Pancreas (tissue), 10 donors: Measurements from ENCODE around the gene CD24. TPM values are rescaled to one million over a fixed set of nuclear protein-coding genes. Genes with fewer than 3 reads are reported as not detected.
A peak's percentile ranks its signal among the peaks of the same experiment; 100 is the strongest.
"Not testable (repeated sequence)": the region's sequence is repeated elsewhere in the genome, so short reads cannot be mapped to it uniquely, and the experiment has no call there.

ENCODE experiments used
- ATAC-seq, 4 donors: fragments of 200-7000 bp; cut with Tn5 transposase; one replicate each; pipeline versions ENCODE4 v1.8.0 to v1.9.1; 2020; ENCODE audit warnings: mild to moderate bottlenecking in 4 of 4, moderate library complexity in 4 of 4
- DNase-seq, 6 donors: peaks; one replicate each; pipeline ENCODE4 v3.0.0-alpha.2; 2020
- FAIRE-seq: peaks from 2 replicates; lab custom pipeline; 2012; peaks lifted over from hg19 to GRCh38; lab: Jason Lieb, UNC
- H3K27ac ChIP-seq, 4 donors: fragments of 200-600 bp; sonication (generic); 1 replicate in 3 of 4; 2 replicates in 1 of 4; pipeline versions ENCODE4 v1.5.0 to v1.8.0; 2020
- H3K27me3 ChIP-seq, 4 donors: fragments of 200-600 bp; one replicate each; pipeline ENCODE4 v1.8.0; 2021
- H3K36me3 ChIP-seq, 3 donors: fragments of 200-600 bp; sonication (generic) in 1 of 3; one replicate each; pipeline versions ENCODE4 v1.5.0 to v1.8.0; 2020 to 2021
- H3K4me1 ChIP-seq, 3 donors: fragments of 200-600 bp; one replicate each; pipeline ENCODE4 v1.8.0; 2021
- H3K4me3 ChIP-seq, 4 donors: fragments of 200-600 bp; sonication (generic) in 2 of 4; one replicate each; pipeline versions ENCODE4 v1.5.0 to v1.8.0; 2020 to 2021
- H3K9me3 ChIP-seq, 4 donors: fragments of 200-600 bp; one replicate each; pipeline ENCODE4 v1.8.0; 2021
- WGBS, 2 donors: extraction: QIAGEN DNeasy Blood & Tissue Kit; methylation state at CpG; one replicate each; pipeline ENCODE4 v1.1.7; 2013; 5-methylcytosine and 5-hydroxymethylcytosine counted together
- intact Hi-C, 3 donors: fragments of 100-400 bp; cut with DNase I; formaldehyde crosslinking; loops; one replicate each; pipeline versions ENCODE4 v1.11.1 to v1.14.2; 2022
- polyA plus RNA-seq, 2 donors: library from polyadenylated mRNA; stranded (reverse); fragments of 200-250 nt; gene quantifications; one replicate each; pipeline ENCODE4 v1.2.3, GENCODE V29; 2013
- total RNA-seq, 6 donors: library from RNA; stranded (reverse); fragmentation: NEBNext Ultra II Directional in 4 of 6; extraction: Animal tissue kit (Norgen Biotek cat#: 25700) in 4 of 6; gene quantifications; one replicate each; pipeline versions ENCODE4 v1.2.1 to v1.2.4, GENCODE V29; 2021 to 2023
- TF ChIP-seq, protein P1 (sequence below), 4 donors: fragments of 200-600 bp; sonication (generic) in 3 of 4; IDR thresholded peaks; one replicate each; pipeline versions ENCODE4 v1.5.0 to v1.8.0; 2021; ENCODE audit warnings: antibody characterized with exemption in 4 of 4
- donor health status: healthy with polysubstance abuse.
- donor health status: DM: no; HTN: no; CAD: no; lungs with moderate emphysema.
- donor health status: DM: no; HTN: no; CAD: no.
- donor health status: control.
- donor health status: control.
- donor health status: Bipolar disorder and iron deficiency.
- donor health status: DM: yes; HTN: yes; CAD: no.
- donor health status: DM: no; HTN: no; CAD: no.
- donor health status: DM: no; HTN: no; CAD: no.
- donor health status: DM: yes; HTN: yes; CAD: no.

CD24 gene, protein sequence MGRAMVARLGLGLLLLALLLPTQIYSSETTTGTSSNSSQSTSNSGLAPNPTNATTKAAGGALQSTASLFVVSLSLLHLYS
- total RNA-seq (100 to 1,000 TPM; 453 to 874 (median 687) TPM), polyA plus RNA-seq (100 to 1,000 TPM; 333 to 417 TPM)

DNA sequence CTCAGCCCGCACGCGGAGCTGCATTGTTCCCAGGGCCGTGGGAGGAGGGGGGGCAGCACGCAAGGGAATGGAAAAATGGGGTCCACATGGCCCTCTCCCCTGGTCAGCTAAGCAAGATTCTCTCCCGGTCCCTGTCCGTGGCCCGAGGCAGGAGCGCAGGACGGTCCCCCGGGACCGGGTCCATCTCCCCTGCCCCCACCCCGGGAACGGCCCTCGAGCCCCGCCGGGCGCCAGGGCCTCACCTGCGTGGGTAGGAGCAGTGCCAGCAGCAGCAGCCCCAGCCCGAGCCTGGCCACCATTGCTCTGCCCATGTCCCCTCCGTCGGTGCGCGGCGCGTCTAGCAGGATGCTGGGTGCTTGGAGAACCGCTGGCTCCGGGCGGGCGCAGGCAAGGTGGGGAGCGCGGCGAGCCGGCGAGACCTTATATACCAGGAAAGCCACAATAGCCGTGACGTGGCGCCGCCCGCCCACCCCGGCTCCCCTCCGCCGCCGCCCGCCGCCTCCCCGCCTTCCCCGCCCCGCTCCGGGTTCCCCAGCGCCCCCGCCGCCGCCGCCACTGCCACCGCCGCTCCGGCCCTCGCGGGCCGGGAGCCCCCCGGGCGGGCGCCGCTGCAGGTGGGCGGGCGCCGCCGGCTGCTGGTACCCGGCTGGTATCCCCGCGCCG, at the start of gene CD24:
Gene CD24, minus strand, starts transcription at position 394 of the 663 bp plus-strand sequence. Its CDS starts 83 bp downstream, at position 311.
- peak; percentile 81 to 97 (median 90) for DNase-seq
- 1% methylated on average over 19 to 72 of the region's 73 CpGs for WGBS, 2 donors
- H3K9me3 ChIP-seq: no peaks in the 10 kb centered on the region
- peaks cover 0 to 11% (median 0%) of the 10 kb centered on the region in 3 donors for H3K36me3 ChIP-seq
- H3K27ac ChIP-seq: peak within 1 kb of the TSS; percentile 98 to 99 (median 98)
- peak; percentile 62 to 72 (median 67) for ATAC-seq
- FAIRE-seq: no peak
- TF ChIP-seq, protein P1, sequence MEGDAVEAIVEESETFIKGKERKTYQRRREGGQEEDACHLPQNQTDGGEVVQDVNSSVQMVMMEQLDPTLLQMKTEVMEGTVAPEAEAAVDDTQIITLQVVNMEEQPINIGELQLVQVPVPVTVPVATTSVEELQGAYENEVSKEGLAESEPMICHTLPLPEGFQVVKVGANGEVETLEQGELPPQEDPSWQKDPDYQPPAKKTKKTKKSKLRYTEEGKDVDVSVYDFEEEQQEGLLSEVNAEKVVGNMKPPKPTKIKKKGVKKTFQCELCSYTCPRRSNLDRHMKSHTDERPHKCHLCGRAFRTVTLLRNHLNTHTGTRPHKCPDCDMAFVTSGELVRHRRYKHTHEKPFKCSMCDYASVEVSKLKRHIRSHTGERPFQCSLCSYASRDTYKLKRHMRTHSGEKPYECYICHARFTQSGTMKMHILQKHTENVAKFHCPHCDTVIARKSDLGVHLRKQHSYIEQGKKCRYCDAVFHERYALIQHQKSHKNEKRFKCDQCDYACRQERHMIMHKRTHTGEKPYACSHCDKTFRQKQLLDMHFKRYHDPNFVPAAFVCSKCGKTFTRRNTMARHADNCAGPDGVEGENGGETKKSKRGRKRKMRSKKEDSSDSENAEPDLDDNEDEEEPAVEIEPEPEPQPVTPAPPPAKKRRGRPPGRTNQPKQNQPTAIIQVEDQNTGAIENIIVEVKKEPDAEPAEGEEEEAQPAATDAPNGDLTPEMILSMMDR (IDR thresholded peaks at IDR 0.05): no peak
- H3K27me3 ChIP-seq: no peaks in the 10 kb centered on the region
- H3K4me1 ChIP-seq: peaks cover 6 to 15% (median 7%) of the 10 kb centered on the region in 3 donors
- intact Hi-C loops: loop anchor here in 1 of 3 donors (10.0 kb wide), 1 partner anchor 190 kb away; no protein-coding TSS in a partner anchor
- H3K4me3 ChIP-seq: peak within 1 kb of the TSS; percentile 64 to 86 (median 74)

DNA sequence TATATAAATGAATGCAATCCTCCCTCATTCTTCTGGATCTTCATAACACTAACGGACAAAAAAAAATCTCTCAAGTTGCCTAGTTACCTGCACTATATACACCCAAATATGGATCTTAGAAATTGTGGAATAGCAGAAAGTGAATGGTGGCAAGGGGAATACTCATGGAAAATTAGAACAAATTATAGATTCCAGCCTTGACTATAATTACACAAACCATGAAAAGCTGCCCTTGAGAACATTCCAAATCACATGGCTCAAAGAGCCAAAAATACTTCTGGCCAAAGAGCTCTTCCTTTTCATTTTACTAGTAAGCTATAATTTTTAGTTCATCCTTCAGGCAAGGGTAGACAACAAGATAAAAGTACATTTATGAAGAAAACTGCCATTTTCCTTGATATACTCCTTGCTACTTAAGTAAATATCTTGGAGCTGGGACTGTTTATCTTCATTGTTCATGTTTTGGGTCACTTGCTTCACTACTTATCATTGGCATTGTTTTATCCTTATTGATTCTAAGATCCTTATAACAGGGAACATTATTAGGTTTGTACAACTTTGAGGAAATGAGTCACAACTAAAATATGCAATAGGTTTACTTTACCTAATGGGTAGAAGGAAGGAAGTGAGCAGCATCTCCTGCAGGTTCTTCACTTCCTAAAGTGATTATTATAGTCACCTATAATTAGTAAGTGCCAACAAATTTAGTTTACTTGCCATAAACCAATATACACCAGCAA, 47.1 kb upstream of the CD24 start:
- no peak for FAIRE-seq
- Histone ChIP-seq H3K27me3 (no peaks in the 10 kb centered on the region), H3K36me3 (no peaks in the 10 kb centered on the region), H3K9me3 (no peaks in the 10 kb centered on the region), H3K27ac (peak overlapping the region in 2 of 4 donors; percentile 21 to 31), H3K4me1 (peaks cover 0 to 8% (median 8%) of the 10 kb centered on the region in 3 donors), H3K4me3 (no peak overlapping the region)
- no peak for DNase-seq
- intact Hi-C loops: no loop called here
- ATAC-seq: peak in 3 of 4 donors; percentile 35 to 46 (median 44)
- 55 to 63% methylated on average over 1 of the region's 1 CpG for WGBS, 2 donors
- TF ChIP-seq, protein P1 (IDR thresholded peaks at IDR 0.05): no peak

DNA sequence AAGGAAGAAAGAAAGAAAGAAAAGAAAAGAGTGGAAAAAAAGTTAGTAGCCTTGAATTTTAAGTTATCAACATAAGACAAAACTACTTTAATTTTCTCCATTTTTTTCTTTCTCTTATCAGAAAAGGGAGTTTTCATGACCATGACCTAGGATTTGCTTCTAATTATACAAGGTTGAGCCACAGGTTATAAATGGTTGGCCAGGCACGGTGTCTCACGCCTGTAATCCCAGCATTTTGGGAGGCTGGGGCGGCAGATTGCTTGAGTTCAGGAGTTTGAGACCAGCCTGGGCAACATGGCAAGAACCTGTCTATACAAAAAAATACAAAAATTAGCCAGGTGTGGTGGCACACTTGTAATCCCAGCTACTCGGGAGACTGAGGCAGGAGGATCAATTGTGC, 45.7 kb upstream of the CD24 start:
- Histone ChIP-seq H3K4me3 (no peak overlapping the region), H3K4me1 (peaks cover 0 to 8% (median 8%) of the 10 kb centered on the region in 3 donors), H3K27me3 (no peaks in the 10 kb centered on the region), H3K36me3 (no peaks in the 10 kb centered on the region), H3K9me3 (no peaks in the 10 kb centered on the region), H3K27ac (no peak overlapping the region)
- TF ChIP-seq, protein P1 (IDR thresholded peaks at IDR 0.05): no peak
- intact Hi-C loops: no loop called here
- 33 to 38% methylated on average over 4 of the region's 4 CpGs for WGBS, 2 donors
- ATAC-seq: peak; percentile 60 to 66 (median 61)
- FAIRE-seq: no peak
- no peak for DNase-seq

DNA sequence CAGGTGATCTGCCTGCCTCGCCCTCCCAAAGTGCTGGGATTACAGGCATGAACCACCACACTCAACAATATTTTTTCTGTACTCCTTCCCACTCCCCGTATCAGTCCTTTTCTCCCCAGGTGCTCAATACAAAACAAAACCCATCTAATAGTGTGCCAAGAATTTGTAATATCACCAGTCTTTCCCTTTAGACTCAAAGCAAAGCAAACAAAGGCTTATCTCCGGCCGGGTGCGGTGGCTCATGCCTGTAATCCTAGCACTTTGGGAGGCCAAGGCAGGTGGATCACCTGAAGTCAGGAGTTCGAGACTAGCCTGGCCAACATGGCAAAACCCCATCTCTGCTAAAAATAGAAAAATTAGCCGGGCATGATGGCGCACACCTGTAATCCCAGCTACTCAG, 45.1 kb upstream of the CD24 start:
- H3K4me3 ChIP-seq, H3K4me1 ChIP-seq, H3K36me3 ChIP-seq, FAIRE-seq, H3K9me3 ChIP-seq, H3K27ac ChIP-seq, H3K27me3 ChIP-seq, intact Hi-C loops: not testable (repeated sequence)
- 30 to 35% methylated on average over 8 of the region's 8 CpGs for WGBS, 2 donors
- ATAC-seq: peak; percentile 30 to 77 (median 67)
- peak in 1 of 6 donors; percentile 13 for DNase-seq

DNA sequence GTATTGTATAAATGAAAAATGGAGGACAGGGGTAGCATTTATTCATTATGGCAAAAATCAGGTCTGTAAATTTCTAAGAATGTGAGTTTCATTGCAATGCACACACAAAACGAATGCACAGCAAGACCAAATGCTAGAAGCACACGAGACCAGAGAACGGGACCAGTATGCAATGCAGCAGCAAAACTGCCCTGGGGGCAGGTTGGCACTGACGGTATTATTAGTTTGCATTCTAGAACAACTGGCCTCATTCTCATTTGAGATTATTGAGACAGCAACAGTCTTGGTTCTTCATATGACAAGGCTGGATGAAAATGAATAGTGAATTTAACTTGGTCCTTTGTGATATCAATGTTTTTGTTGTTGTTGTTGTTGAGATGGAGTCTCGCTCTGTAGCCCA, 44.5 kb upstream of the CD24 start:
- Histone ChIP-seq H3K27me3 (no peaks in the 10 kb centered on the region), H3K36me3 (no peaks in the 10 kb centered on the region), H3K9me3 (no peaks in the 10 kb centered on the region), H3K27ac (no peak overlapping the region), H3K4me1 (peaks cover 0 to 8% (median 8%) of the 10 kb centered on the region in 3 donors), H3K4me3 (no peak overlapping the region)
- no peak for FAIRE-seq
- intact Hi-C loops: no loop called here
- DNase-seq: no peak
- ATAC-seq: no peak
- WGBS, 2 donors: 92 to 95% methylated on average over 5 of the region's 5 CpGs
- TF ChIP-seq, protein P1 (IDR thresholded peaks at IDR 0.05): no peak
